ENCODE results near the gene PTPRH. TPM values are rescaled to one million over a fixed set of nuclear protein-coding genes. Genes with fewer than 3 reads are reported as not detected.

Gene PTPRH
- total and polyA plus RNA-seq, 10 donors: 6.5 to 97.9 (median 48.9) TPM

- Histone ChIP-seq H3K36me3 (peaks cover 0 to 77% (median 46%) of the 10 kb centered on the region in 6 donors), H3K4me1 (peaks cover 28 to 64% (median 60%) of the 10 kb centered on the region in 6 donors), H3K9me3 (no peaks in the 10 kb centered on the region), H3K4me3 (no peak overlapping the region), H3K27ac (peak overlapping the region in 3 of 8 donors; percentile 9 to 96 (median 23)), H3K27me3 (replicated peaks in 1 of 7) (no peaks in the 10 kb centered on the region)
- intact Hi-C loops (cut with DNase I; ENCODE audit: low total_unique reads): no loop called here
- peak; percentile 69 for DNase-seq
- 27 to 36% (median 34%) methylated on average over 8 to 10 of the region's 10 CpGs for WGBS, 5 donors
- TF ChIP-seq POLR2A (IDR thresholded peaks at IDR 0.05): no peak
- peak in 1 of 3 donors; percentile 39 for TF ChIP-seq POLR2AphosphoS5 (IDR thresholded peaks at IDR 0.05)
- no peak for TF ChIP-seq CTCF (IDR thresholded peaks at IDR 0.05 in 8 of 11, conservative IDR thresholded peaks at IDR 0.05 in 3 of 11)
Observed at GRCh38 chr19:55247621-55248099, 38.4 kb upstream of the PTPRH start.

- Histone ChIP-seq H3K4me1 (peaks cover 19 to 55% (median 51%) of the 10 kb centered on the region in 6 donors), H3K4me3 (no peak overlapping the region), H3K27me3 (replicated peaks in 1 of 7) (no peaks in the 10 kb centered on the region), H3K9me3 (no peaks in the 10 kb centered on the region), H3K36me3 (peaks cover 3 to 86% (median 55%) of the 10 kb centered on the region in 6 donors), H3K27ac (peak overlapping the region in 2 of 8 donors; percentile 9 to 96)
- 87 to 90% (median 89%) methylated on average over 27 to 40 of the region's 40 CpGs for WGBS, 5 donors
- intact Hi-C loops (cut with DNase I; ENCODE audit: low total_unique reads): no loop called here
- peak; percentile 68 for DNase-seq
- TF ChIP-seq POLR2AphosphoS5 (IDR thresholded peaks at IDR 0.05) (peak in 1 of 3 donors; percentile 58), CTCF (IDR thresholded peaks at IDR 0.05 in 8 of 11, conservative IDR thresholded peaks at IDR 0.05 in 3 of 11) (no peak)
Observed at GRCh38 chr19:55246462-55247451, 37.5 kb upstream of the PTPRH start.

GRCh38 chr19:55245236-55245904, 36.1 kb upstream of the PTPRH start:
- intact Hi-C loops (cut with DNase I; ENCODE audit: low total_unique reads): no loop called here
- Histone ChIP-seq H3K36me3 (peaks cover 3 to 98% (median 68%) of the 10 kb centered on the region in 6 donors), H3K9me3 (no peaks in the 10 kb centered on the region), H3K4me3 (no peak overlapping the region), H3K4me1 (peaks cover 6 to 41% (median 37%) of the 10 kb centered on the region in 6 donors), H3K27me3 (replicated peaks in 1 of 7) (no peaks in the 10 kb centered on the region), H3K27ac (no peak overlapping the region)
- TF ChIP-seq POLR2A (IDR thresholded peaks at IDR 0.05) (no peak), POLR2AphosphoS5 (IDR thresholded peaks at IDR 0.05) (peak in 1 of 3 donors; percentile 53)
- peak; percentile 60 for DNase-seq
- 92 to 98% (median 93%) methylated on average over 12 to 23 of the region's 23 CpGs for WGBS, 5 donors

- peaks cover 0 to 29% (median 25%) of the 10 kb centered on the region in 6 donors for H3K4me1 ChIP-seq
- TF ChIP-seq POLR2A (IDR thresholded peaks at IDR 0.05): no peak
- no peak for TF ChIP-seq CTCF (IDR thresholded peaks at IDR 0.05 in 8 of 11, conservative IDR thresholded peaks at IDR 0.05 in 3 of 11)
- no peak for TF ChIP-seq POLR2AphosphoS5 (IDR thresholded peaks at IDR 0.05)
- H3K36me3 ChIP-seq: peaks cover 12 to 98% (median 80%) of the 10 kb centered on the region in 6 donors
- H3K27me3 ChIP-seq (replicated peaks in 1 of 7): no peaks in the 10 kb centered on the region
- WGBS, 5 donors: 88 to 93% (median 92%) methylated on average over 12 of the region's 12 CpGs
- H3K4me3 ChIP-seq: no peak overlapping the region
- no peak overlapping the region for H3K27ac ChIP-seq
- DNase-seq: peak; percentile 41
- intact Hi-C loops (cut with DNase I; ENCODE audit: low total_unique reads): no loop called here
- H3K9me3 ChIP-seq: no peaks in the 10 kb centered on the region
Observed at GRCh38 chr19:55244004-55244680, 34.8 kb upstream of the PTPRH start.

Measured in spleen (tissue), 11 donors.